Upper lobe of left lung (tissue), 4 donors: Measurements from ENCODE around the gene PUS1.
"Not testable (repeated sequence)": the region's sequence is repeated elsewhere in the genome, so short reads cannot be mapped to it uniquely, and the experiment has no call there.

Experiments used
- POLR2A ChIP-seq, 4 donors: fragments of 450-650 bp; IDR thresholded peaks; one replicate each; pipeline ENCODE4 v1.5.1; 2016 to 2017; ENCODE audit warnings: antibody characterized with exemption in 4 of 4, mild to moderate bottlenecking in 2 of 4
- POLR2AphosphoS5 ChIP-seq, 2 donors: sonication (generic); formaldehyde crosslinking; IDR thresholded peaks; one replicate each; pipeline ENCODE4 v1.5.1; 2017; ENCODE audit warnings: antibody characterized with exemption in 2 of 2
- TF ChIP-seq, protein P1 (sequence below), 6 experiments: fragments of 450-650 bp in 4 of 6; fragments of 200-600 bp in 2 of 6; sonication (generic) in 2 of 6; IDR thresholded peaks; one replicate each; pipeline ENCODE4 v1.5.1; 2016 to 2019; ENCODE audit warnings: antibody characterized with exemption in 6 of 6

DNA sequence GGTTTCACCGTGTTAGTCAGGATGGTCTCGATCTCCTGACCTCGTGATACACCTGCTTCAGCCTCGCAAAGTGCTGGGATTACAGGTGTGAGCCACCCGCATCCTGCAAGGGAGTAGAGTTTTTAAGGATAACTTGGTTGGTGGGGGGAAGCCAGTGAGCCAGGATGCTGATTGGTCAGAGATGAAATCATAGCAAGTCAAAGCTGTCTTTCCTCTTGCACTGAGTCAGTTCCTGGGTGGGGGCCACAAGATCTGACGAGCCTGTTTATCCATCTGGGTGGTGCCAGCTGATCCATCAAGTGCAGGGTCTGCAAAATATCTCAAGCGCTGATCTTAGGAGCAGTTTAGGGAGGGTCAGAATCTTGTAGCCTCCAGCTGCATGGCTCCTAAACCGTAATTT, 44.0 kb upstream of the PUS1 start:
- TF ChIP-seq, protein P1, sequence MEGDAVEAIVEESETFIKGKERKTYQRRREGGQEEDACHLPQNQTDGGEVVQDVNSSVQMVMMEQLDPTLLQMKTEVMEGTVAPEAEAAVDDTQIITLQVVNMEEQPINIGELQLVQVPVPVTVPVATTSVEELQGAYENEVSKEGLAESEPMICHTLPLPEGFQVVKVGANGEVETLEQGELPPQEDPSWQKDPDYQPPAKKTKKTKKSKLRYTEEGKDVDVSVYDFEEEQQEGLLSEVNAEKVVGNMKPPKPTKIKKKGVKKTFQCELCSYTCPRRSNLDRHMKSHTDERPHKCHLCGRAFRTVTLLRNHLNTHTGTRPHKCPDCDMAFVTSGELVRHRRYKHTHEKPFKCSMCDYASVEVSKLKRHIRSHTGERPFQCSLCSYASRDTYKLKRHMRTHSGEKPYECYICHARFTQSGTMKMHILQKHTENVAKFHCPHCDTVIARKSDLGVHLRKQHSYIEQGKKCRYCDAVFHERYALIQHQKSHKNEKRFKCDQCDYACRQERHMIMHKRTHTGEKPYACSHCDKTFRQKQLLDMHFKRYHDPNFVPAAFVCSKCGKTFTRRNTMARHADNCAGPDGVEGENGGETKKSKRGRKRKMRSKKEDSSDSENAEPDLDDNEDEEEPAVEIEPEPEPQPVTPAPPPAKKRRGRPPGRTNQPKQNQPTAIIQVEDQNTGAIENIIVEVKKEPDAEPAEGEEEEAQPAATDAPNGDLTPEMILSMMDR (IDR thresholded peaks at IDR 0.05), result not testable (repeated sequence)
- TF ChIP-seq POLR2AphosphoS5, POLR2A (IDR thresholded peaks at IDR 0.05): not testable (repeated sequence)
